Activated CD8-positive, alpha-beta memory T cell treated with anti-CD3 and anti-CD28 coated beads, Interleukin-2, amount 50 U/mL, for 24 hours (primary cell): ENCODE results near the gene SEC11C.

Source experiments
- DNase-seq: peaks from one replicate; pipeline ENCODE4 v3.0.0-alpha.2; 2020; ENCODE audit errors: extremely low read depth

Gene SEC11C

DNA sequence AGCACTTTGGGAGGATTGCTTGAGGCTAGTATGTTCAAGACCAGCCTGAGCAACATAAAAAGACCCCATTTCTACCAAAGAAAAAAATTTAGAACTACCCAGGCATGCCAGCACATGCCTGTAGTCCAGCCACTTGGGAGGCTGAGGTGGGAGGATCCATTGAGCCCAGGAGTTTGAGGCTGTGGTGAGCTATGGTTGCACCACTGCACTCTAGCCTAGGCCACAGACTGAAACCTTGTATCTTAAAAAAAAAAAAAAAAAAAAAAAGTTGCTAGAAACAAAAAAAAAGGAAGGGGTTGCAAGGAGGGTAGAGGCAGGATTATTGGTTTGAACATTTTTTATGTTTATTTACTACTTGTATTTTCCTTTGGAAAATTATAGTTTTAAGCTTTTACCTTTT is 4.8 kb downstream of the SEC11C start:
- DNase-seq, result no peak

DNA sequence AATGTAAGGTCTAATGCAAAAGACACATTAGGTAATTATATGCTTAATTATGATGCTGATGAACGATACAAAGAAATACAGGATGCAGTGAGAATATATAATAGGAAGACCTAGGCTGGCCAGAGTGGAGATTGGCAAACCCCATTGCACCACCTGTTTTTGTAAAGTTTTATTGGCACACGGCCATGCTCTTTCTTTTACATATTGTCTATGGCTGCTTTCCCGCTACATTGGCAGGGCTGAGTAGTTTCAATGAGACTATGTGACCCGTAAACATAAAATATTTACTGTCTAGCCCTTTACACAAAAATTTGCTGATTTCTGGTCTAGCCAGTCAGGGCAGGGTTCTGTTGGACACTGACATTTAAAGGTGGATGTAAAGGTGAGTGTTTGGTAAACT is 5.4 kb downstream of the SEC11C start:
- no peak for DNase-seq

DNA sequence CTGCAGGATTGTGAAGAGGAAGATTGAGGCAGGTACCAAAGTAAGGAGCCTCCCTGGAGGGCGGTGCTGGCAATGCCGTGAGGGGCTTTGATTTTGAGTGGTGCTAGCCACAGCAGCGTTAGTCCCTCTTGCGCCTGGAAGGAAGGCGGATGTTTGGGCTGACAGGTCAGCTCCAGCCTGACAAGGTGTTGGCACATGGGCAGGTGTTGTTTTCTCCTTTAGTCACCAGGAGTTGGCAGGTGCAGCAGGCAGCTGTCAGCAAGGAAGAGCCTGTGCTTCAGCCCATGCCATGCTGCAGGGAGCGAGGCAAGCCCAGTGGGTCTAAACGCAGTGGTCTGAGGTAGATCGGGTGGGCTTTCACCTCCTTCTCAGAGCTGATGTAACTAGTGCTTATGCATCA is 8.5 kb downstream of the SEC11C start:
- DNase-seq, result no peak

DNA sequence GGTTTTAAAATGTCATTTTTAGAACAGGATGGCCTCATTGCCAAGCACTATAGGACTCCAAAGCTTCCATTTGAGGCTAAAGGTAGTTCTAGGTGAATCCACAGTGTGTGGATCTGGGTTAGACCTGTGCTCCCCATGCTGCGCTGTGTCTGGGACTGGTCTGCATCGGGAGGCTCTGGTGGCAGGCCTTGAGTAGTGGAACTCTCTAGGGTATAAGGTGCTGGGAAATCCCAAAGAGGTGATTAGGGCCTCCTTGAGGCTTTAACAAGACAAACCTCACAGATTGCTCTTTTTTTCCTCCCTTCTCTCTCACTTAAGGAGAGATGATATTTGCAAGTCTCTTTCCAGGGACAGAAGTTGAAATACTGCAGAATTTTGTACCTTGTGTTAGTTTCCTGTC is 9.3 kb downstream of the SEC11C start:
- DNase-seq, result no peak

DNA sequence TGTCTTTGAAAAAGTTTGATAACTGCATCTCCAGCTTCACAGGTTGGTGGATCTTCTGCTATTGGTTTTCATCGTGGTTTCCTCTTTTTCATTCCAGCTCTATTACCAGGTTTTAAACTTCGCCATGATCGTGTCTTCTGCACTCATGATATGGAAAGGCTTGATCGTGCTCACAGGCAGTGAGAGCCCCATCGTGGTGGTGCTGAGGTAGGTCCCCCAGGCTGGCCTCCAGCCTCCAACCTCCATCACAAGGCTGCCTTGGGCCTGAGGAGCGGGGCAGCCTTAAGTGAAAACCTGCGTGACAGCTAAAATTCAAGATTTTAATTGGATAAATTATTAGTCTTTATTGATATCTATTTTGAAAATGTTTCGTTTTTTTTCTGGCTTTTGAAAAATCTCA is 9.7 kb downstream of the SEC11C start:
- no peak for DNase-seq

GRCh38 chr18:59150236-59150635 is 10.6 kb downstream of the SEC11C start:
- DNase-seq, result no peak

DNA sequence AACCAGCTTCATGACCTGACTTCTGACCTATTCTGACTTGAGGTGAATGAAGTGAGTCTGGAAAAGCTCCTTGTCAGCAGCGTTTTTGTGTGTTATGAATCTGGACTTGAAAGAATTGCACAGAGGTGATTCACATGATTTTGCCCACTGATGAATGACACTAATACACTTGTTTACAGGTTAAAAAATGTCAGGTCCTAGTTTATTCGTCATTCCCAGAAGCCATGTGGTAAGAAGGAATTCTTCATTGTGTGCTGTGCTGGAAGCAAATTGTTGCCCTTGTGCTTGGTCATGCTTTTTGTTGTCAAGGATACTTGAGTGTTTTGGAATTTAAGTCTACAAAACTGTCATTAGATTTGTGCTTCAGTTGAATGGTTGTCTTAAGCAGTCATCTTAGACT is 15.5 kb downstream of the SEC11C start:
- no peak for DNase-seq

GRCh38 chr18:59156316-59156715 is 16.6 kb downstream of the SEC11C start:
- DNase-seq, result no peak

- DNase-seq, result no peak
Measured at GRCh38 chr18:59159265-59159664, 19.6 kb downstream of the SEC11C start.

GRCh38 chr18:59159986-59160385 is 20.3 kb downstream of the SEC11C start:
- no peak for DNase-seq

DNA sequence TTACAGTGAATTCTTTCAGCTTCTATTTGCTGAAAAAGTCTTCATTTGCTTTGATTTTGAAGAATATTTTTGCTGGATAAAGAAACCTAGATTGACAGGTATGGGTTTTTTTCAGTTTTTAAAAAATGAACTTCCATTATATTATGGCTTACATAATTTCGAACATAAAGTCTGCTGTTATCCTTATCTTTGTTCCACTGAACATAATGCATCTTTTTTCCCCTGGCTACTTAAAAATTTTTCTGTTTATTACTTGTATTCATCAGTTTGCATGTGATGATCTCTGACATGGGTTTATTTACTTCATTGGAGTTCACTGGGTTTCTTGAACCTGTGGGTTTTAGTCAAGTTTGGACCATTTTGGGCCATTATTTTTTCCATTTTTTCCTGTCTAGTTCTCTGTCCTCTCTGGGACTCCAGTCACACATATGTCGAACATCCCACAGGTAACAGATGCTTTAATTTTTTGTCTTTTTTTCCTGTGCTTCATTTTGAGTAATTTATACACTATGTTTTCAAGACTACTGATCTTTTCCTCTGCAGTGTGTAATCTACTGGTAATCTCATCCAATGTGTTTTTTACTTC is 33.1 kb downstream of the SEC11C start:
- DNase-seq, result no peak

GRCh38 chr18:59177485-59177884 is 37.8 kb downstream of the SEC11C start:
- DNase-seq, result no peak

DNA sequence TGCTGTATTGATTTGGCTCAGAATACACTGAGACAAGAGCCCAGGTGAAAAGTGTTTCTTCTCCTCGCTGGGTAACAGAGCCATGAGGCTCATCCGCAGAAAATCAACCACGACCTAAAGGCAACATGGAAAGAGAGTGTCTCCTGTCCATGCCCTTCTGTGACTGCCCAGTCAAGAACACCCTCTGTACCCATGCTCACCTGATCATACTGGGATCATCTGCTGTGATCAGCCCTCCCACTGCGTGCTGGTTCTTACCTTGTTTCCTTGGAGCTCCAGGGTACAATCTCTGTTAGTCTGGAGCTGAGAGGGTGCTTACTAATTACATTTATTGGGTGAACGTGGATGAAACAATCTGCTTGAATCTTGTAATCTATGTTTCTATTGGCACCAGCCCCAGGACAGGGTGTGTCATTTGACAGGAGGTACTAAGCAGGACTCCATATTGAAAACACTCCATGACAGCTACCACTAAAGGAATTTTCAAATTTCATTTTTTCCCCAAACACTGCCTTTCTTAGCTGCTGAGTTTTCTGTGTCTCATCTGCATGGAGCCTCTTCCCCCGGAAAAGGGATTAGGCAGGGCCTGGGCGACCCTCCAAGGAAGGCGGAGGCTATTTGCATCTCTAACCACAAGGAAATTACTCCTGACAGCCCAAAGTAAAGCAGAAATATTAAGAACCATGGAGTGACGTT is 40.6 kb downstream of the SEC11C start:
- DNase-seq, result no peak

- DNase-seq, result no peak
Measured at GRCh38 chr18:59182673-59183072, 43.0 kb downstream of the SEC11C start.

DNA sequence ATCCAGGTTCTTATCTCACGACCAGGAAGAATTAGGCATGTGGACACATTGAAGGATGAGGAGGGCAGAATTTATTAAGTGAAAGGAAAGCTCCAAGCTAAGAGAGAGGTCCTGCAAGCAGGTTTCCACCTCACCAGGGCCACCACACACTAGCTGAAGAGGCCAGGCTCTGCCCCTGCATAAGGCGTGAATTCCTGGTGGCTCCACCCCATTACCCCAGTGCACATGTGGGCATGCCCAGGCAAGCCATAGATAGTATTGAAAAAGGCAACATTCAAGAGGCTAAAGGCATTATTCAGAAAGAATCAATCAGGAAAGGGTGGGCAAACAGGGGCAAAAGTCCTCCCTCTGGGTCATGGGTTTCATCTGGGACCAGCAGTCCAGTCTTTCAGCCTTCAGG is 49.3 kb downstream of the SEC11C start:
- DNase-seq, result no peak

DNA sequence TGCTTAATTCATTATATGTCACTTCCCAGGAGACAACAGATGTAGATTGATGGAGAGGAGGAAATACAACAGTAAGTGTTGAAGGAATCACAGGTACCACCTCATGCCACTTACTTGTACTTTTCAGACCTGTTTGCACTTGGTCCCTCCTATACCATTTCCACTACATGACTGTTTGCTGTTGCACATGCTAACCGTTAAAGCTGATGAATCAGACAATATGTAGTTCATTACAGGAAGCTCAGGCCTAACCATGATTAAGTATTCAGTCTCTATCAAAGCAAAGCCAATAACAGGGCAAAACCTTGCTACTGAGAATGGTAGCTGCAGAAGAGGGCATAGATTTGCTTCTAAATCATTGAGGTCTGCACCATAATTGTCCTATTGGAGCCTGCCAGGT is 50.1 kb downstream of the SEC11C start:
- DNase-seq, result no peak

DNA sequence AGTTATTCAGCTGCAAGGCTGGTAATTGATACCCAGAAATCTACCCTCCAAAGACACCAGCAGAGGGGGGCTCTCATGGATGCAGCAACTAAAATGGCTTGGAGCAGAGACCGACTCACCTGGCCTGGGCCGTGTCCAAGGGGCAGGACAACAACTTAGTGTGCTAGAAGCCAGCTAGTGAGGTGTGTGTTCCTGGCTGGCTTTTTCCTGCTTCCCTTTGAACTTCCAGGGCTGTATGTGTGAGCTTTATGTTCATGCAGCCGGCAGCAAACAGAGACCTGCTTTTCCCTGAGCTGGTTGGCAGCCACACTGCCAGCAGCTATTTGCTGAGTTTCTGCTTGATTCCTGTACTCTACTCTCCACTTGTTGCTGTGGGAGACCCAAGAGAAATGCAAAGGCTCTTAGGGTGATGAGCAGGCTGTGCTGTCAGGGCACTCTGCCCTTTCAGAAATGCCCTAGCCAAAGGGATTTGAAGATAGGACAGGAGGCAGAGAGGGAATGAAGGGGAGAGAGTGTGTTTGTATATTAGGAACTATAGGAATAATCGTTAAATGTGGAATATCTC is 56.6 kb downstream of the SEC11C start:
- no peak for DNase-seq

DNA sequence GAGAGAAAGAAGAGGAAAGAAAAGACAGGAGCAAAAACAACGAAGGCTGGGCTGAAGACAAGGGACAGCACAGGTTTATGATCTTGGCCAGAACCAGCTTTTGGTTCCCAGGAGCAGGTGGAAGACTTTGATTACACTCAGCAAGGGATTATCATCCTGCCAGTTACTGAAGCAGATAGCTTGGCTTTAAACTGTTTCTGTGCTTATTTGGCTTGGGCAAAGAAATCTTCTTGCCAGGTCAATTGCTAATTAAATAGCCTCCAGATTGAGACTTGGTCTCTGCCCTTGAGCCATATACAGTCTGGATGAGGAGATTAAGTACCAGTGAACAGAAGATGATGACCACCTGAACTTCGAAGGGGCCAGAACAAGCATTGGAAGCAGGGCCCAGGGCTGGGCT is 58.0 kb downstream of the SEC11C start:
- DNase-seq, result no peak

- no peak for DNase-seq
Measured at GRCh38 chr18:59198215-59198614, 58.5 kb downstream of the SEC11C start.

DNA sequence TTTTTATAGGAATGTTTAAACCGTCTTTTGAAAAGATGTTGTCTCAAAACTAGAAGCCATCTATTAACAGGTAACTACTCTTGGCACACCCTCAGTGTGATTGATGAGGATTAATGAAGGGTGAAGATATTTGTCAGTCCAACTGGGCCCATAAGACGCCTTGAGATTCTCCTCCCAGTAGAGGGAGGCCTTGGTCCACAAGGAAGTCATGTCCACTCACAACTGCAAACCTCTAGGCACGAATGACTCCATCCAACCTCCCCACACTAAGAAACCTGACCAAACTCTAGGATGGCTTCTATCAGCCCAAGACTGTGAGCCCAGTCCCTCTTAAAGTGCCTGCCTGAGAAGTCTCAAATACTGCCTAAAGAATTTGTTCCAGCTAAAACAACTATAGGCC is 61.1 kb downstream of the SEC11C start:
- DNase-seq, result no peak

DNA sequence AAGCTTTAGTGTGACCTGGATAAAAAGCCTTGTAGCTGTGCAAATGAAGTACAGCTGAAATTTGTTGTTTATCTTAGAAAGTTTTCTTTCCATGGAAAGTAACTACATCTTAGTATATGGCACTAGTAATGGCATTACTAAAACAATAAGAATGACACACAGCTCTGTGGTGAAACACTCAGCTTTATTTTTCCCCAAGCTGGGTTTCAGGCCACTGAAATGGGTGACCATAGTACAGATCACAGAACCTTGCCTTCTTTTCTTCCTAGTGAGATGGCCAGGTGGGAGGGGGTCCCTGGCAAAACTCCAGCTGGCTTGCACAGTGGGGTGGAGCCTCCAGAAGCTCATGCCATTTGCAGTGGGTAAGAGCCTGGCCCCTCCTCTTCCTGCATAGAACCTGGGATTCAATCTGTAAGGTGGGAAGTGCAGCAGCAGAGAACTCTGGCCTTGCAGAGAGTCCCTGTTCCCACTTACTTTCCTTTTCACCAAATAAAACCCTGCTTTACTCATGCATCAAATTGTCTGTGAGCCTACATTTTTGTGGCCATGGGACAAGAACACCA is 62.7 kb downstream of the SEC11C start:
- DNase-seq, result no peak

DNA sequence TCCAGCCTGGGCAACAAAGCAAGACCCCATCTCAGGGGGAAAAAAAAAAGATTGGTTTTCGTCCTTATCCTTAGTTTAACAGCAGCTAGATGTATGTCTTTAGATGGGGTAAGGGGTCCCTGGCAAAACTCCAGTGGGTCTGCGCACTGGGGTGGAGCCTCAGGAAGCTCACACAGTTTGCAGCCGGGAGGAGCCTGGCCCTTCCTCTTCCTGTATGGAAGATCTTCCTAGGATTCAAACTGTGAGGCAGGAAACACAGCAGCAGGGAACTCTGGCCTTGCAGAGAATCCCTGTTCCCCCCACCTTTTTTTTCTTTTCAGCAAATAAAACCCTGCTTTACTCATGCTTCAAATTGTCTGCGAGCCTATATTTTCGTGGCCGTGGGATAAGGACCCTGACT is 67.8 kb downstream of the SEC11C start:
- DNase-seq, result no peak
